GM12865 (cell line): ENCODE results near the gene SSH2.

Experiments
- DNase-seq: peaks from one replicate; pipeline ENCODE4 v3.0.0; 2010; ENCODE audit warnings: low read depth
- H3K4me3 ChIP-seq: 2 replicates; pipeline ENCODE4 v1.5.1; 2011; ENCODE audit warnings: mild to moderate bottlenecking, low read depth, low read length, control low read depth
- TF ChIP-seq, protein P1 (sequence below): IDR thresholded peaks from 2 replicates; pipeline ENCODE4 v1.5.1; 2011; ENCODE audit warnings: low read length, control low read depth, low read depth, inconsistent platforms; ENCODE audit not compliant: insufficient read depth; ENCODE audit errors: missing control alignments

Gene SSH2

DNA sequence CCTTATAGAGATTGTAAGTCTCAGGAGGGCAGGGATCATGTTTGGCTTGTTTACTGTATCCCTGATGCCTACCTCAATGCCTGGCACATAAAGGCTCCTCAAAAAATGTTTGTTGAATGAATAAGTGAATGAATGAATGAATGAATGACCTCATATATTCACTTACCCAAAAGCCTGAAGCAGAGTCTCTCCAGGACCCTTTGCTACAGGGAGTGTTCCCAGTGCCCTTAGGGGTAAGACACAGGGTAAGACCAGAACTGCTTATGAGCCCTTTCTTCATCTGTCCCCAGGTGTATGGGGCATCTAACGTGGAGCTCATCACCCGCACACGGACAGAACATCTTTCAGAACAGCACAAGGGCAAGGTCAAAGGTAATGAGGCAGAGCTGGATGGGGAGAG, 319.6 kb downstream of the SSH2 start:
- TF ChIP-seq, protein P1, sequence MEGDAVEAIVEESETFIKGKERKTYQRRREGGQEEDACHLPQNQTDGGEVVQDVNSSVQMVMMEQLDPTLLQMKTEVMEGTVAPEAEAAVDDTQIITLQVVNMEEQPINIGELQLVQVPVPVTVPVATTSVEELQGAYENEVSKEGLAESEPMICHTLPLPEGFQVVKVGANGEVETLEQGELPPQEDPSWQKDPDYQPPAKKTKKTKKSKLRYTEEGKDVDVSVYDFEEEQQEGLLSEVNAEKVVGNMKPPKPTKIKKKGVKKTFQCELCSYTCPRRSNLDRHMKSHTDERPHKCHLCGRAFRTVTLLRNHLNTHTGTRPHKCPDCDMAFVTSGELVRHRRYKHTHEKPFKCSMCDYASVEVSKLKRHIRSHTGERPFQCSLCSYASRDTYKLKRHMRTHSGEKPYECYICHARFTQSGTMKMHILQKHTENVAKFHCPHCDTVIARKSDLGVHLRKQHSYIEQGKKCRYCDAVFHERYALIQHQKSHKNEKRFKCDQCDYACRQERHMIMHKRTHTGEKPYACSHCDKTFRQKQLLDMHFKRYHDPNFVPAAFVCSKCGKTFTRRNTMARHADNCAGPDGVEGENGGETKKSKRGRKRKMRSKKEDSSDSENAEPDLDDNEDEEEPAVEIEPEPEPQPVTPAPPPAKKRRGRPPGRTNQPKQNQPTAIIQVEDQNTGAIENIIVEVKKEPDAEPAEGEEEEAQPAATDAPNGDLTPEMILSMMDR = no peak
- no peak overlapping the region for H3K4me3 ChIP-seq
- no peak for DNase-seq

DNA sequence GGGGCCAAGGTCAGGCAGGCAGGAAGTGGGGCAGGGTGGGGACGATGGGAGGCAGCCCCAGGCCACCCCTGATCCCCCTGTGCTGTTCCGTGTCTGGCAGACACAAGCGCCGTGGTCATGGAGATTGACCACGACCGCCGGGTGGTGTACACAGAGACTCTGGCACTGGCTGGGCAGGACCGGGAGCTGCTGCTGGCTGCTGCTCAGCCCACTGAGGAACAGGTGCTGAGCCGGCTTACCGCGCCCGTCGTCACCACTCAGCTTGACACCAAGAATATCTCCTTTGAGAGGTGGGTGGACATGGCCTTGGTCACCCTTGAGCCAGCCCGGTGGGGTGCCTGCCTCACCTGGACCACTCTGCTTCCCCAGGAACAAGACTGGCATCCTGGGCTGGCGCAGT, 321.0 kb downstream of the SSH2 start:
- TF ChIP-seq, protein P1 = no peak

DNA sequence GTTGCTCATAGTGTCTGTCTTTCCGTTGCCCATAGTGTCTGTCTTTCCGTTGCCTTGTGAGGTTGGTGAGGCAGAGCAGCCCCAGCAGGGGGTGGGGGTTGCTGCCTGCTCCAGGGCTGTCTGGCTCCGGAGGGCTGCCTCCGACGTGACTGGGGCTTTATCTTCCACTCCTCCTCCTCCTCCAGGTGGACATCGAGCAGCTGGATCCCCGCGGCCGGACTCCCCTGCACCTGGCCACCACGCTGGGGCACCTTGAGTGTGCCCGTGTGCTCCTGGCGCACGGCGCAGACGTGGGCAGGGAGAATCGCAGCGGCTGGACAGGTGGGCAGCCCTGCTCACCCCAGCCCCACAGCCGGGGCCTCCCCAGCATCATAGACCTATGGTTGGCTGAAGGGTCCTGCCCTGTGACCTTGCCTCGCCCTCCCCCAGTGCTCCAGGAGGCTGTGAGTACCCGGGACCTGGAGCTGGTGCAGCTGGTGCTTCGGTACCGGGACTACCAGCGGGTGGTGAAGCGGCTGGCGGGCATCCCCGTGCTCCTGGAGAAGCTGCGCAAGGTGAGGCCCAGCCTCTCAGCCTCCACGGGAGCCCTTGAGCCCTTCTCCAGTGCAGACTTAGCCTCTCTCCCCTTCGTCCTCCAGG, 322.4 kb downstream of the SSH2 start:
- H3K4me3 ChIP-seq = no peak overlapping the region
- DNase-seq = no peak
- TF ChIP-seq, protein P1 = no peak

More for the DNA sequence above, 321.0 kb downstream of the SSH2 start:
- no peak for DNase-seq
- H3K4me3 ChIP-seq = no peak overlapping the region

DNA sequence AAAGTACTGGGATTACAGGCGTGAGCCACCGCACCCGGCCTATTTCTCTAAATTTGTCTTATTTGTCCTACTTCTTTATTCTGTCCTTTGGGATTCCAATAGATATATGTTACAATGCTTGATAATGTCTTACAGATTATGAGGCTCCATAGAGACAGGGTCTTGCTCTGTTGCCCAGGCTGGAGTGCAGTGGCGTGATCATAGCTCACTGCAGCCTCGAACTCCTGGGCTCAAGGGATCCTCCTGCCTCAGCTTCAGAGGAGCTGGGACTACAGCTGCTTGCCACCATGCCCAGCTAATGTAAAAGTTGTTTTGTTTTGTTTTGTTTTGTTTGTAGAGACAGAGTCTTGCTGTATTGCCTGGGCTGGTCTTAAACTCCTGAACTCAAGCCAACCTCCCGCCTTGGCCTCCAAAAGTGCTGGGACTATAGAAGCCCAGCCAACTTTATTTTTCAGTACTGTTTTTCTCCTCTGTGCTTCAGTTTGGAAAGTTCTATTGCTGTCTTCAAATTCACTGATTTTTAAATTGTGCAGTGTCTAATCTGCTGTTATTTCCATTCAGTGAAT, 326.8 kb downstream of the SSH2 start:
- H3K4me3 ChIP-seq = no peak overlapping the region
- no peak for DNase-seq

DNA sequence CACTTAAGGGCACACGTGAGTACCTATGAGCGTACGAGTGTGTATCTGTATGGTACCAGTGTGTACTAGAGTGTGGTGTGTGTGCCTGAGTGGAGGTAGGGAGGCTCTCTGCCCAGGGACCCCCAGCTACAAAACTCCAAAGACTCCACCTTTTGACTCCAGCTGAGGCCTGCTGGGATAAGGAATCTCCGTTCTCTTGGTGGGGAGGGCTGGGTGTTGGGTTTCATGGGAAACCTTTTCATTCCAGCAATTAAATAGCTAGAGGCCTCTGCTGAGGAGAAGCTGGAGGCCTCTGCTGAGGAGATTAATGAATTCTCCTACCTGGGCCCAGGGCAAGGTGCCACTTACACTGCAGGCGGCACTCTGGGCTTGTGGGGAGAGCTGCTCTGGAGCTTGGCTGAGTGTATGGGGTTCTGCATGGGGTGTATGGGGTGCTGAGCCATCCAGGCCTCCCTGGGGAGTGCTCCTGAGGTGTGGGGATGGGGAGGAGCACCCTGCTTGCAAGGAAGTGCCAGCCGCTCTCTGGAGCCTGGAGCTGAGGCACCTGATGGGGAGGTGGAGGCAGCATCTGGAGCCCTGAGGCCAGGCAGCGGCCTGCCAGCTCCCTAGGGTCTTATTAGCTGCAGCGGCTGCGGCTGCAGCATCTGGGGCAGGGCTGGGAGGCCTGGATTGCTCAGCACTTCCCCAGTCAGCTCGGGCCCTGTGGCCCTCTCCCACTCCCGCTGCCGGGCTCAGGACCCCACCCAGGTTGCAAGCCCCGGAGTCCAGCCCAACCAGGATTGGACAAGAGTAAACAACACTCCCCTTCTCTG, 332.5 kb downstream of the SSH2 start:
- no peak overlapping the region for H3K4me3 ChIP-seq
- TF ChIP-seq, protein P1 = no peak
- DNase-seq = no peak

More for the DNA sequence above, 326.8 kb downstream of the SSH2 start:
- TF ChIP-seq, protein P1 = no peak

DNA sequence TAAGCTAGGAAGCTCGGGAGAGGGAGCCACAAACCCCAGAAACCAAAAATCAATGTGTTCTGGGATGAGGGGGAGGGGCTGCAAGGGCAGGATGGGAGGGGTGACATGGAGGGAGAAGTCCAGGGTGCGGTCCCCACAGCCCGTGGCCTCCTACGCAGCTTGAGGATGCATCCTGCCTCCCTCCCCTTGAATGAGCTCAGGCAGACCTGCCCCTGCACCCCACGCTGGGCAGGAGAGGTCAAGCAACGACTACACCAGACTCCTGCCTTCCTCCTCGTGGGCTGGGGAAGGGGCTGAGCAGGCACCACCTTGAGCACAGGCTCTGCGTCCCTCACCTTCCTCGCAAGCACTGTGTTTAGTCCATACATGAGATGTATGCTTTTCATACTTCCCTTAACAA, 333.2 kb downstream of the SSH2 start:
- no peak overlapping the region for H3K4me3 ChIP-seq

More for the DNA sequence above, 333.2 kb downstream of the SSH2 start:
- TF ChIP-seq, protein P1 = no peak
- DNase-seq = no peak
